NCI-H2107 (cell line): ENCODE measurements around the gene MTIF3.

ENCODE experiments used
- DNase-seq: peaks from one replicate; lab custom pipeline; 2025; lab: John Stamatoyannopoulos, UW

MTIF3 gene

GRCh38 chr13:27449936-27450828 is at the start of gene MTIF3:
Gene MTIF3 (minus strand): TSS chr13:27450564. CDS start chr13:27440448, 10,116 bp downstream.
- DNase-seq, result peak; percentile 90

- DNase-seq, result no peak
These were observed 47.3 kb upstream of the MTIF3 start for GRCh38 chr13:27497563-27498230.

GRCh38 chr13:27496536-27497273 is 46.3 kb upstream of the MTIF3 start:
- DNase-seq, result no peak

- no peak for DNase-seq
These were observed 45.6 kb upstream of the MTIF3 start for GRCh38 chr13:27496006-27496405.

- DNase-seq, result no peak
These were observed 45.2 kb upstream of the MTIF3 start for GRCh38 chr13:27495551-27495950.

GRCh38 chr13:27493981-27494380 is 43.6 kb upstream of the MTIF3 start:
- DNase-seq, result no peak

GRCh38 chr13:27489456-27489855 is 39.1 kb upstream of the MTIF3 start:
- DNase-seq, result no peak

GRCh38 chr13:27487776-27488175 is 37.4 kb upstream of the MTIF3 start:
- no peak for DNase-seq

- DNase-seq, result no peak
These were observed 33.1 kb upstream of the MTIF3 start for GRCh38 chr13:27483421-27483820.

- DNase-seq, result no peak
These were observed 32.6 kb upstream of the MTIF3 start for GRCh38 chr13:27482983-27483382.

GRCh38 chr13:27481766-27482165 is 31.4 kb upstream of the MTIF3 start:
- DNase-seq, result no peak

- DNase-seq, result no peak
These were observed 26.8 kb upstream of the MTIF3 start for GRCh38 chr13:27476943-27477703.

- no peak for DNase-seq
These were observed 24.4 kb upstream of the MTIF3 start for GRCh38 chr13:27474751-27475268.

- DNase-seq, result no peak
These were observed 22.6 kb upstream of the MTIF3 start for GRCh38 chr13:27472941-27473340.

GRCh38 chr13:27472441-27472840 is 22.1 kb upstream of the MTIF3 start:
- DNase-seq, result no peak

- DNase-seq, result no peak
These were observed 19.9 kb upstream of the MTIF3 start for GRCh38 chr13:27470075-27470820.

GRCh38 chr13:27466513-27466912 is 16.1 kb upstream of the MTIF3 start:
- no peak for DNase-seq

- DNase-seq, result no peak
These were observed 15.2 kb upstream of the MTIF3 start for GRCh38 chr13:27465611-27466010.

- DNase-seq, result no peak
These were observed 13.1 kb upstream of the MTIF3 start for GRCh38 chr13:27463500-27463899.

GRCh38 chr13:27461940-27462584 is 11.7 kb upstream of the MTIF3 start:
- DNase-seq, result no peak
